ENCODE measurements around the gene MRPL34.

The MRPL34 gene

GRCh38 chr19:17314007-17314593, 8.4 kb downstream of the MRPL34 start:
- Mint-ChIP-seq H3K4me1 (peaks cover 37% of the 10 kb centered on the region), H3K9me3 (no peaks in the 10 kb centered on the region), H3K36me3 (peaks cover 58% of the 10 kb centered on the region), H3K27ac (no peak overlapping the region), H3K27me3 (no peaks in the 10 kb centered on the region), H3K4me3 (no peak overlapping the region)
- ATAC-seq: no peak

GRCh38 chr19:17318966-17319365, 13.3 kb downstream of the MRPL34 start:
- no peak overlapping the region for H3K27ac Mint-ChIP-seq
- H3K27me3 Mint-ChIP-seq: peaks cover 8% of the 10 kb centered on the region
- peaks cover 7% of the 10 kb centered on the region for H3K4me1 Mint-ChIP-seq
- ATAC-seq: no peak
- peaks cover 69% of the 10 kb centered on the region for H3K36me3 Mint-ChIP-seq
- H3K4me3 Mint-ChIP-seq: no peak overlapping the region
- H3K9me3 Mint-ChIP-seq: no peaks in the 10 kb centered on the region

GRCh38 chr19:17319473-17320238, 14.0 kb downstream of the MRPL34 start:
- Mint-ChIP-seq H3K9me3 (no peaks in the 10 kb centered on the region), H3K27ac (no peak overlapping the region), H3K4me1 (peaks cover 7% of the 10 kb centered on the region), H3K4me3 (no peak overlapping the region), H3K36me3 (peaks cover 64% of the 10 kb centered on the region), H3K27me3 (peaks cover 8% of the 10 kb centered on the region)
- no peak for ATAC-seq

GRCh38 chr19:17320435-17320834, 14.8 kb downstream of the MRPL34 start:
- Mint-ChIP-seq H3K36me3 (peaks cover 63% of the 10 kb centered on the region), H3K9me3 (no peaks in the 10 kb centered on the region), H3K27me3 (peaks cover 8% of the 10 kb centered on the region), H3K4me1 (peaks cover 7% of the 10 kb centered on the region), H3K4me3 (no peak overlapping the region), H3K27ac (no peak overlapping the region)
- no peak for ATAC-seq

GRCh38 chr19:17321655-17322489, 16.2 kb downstream of the MRPL34 start:
- Mint-ChIP-seq H3K27me3 (peaks cover 8% of the 10 kb centered on the region), H3K4me1 (no peaks in the 10 kb centered on the region), H3K36me3 (peaks cover 48% of the 10 kb centered on the region), H3K27ac (no peak overlapping the region), H3K9me3 (no peaks in the 10 kb centered on the region), H3K4me3 (no peak overlapping the region)
- no peak for ATAC-seq

GRCh38 chr19:17322854-17323253, 17.2 kb downstream of the MRPL34 start:
- peaks cover 8% of the 10 kb centered on the region for H3K27me3 Mint-ChIP-seq
- no peaks in the 10 kb centered on the region for H3K9me3 Mint-ChIP-seq
- H3K36me3 Mint-ChIP-seq: peaks cover 39% of the 10 kb centered on the region
- no peak for ATAC-seq
- no peak overlapping the region for H3K27ac Mint-ChIP-seq
- no peaks in the 10 kb centered on the region for H3K4me1 Mint-ChIP-seq
- no peak overlapping the region for H3K4me3 Mint-ChIP-seq

GRCh38 chr19:17323300-17323963, 17.8 kb downstream of the MRPL34 start:
- peaks cover 8% of the 10 kb centered on the region for H3K27me3 Mint-ChIP-seq
- no peak overlapping the region for H3K4me3 Mint-ChIP-seq

GRCh38 chr19:17323964-17324332, 18.3 kb downstream of the MRPL34 start:
- Mint-ChIP-seq H3K9me3 (no peaks in the 10 kb centered on the region), H3K4me1 (no peaks in the 10 kb centered on the region), H3K4me3 (no peak overlapping the region), H3K36me3 (peaks cover 34% of the 10 kb centered on the region), H3K27ac (no peak overlapping the region), H3K27me3 (peaks cover 8% of the 10 kb centered on the region)
- no peak for ATAC-seq

More at GRCh38 chr19:17323300-17323963, 17.8 kb downstream of the MRPL34 start:
- Mint-ChIP-seq H3K4me1 (no peaks in the 10 kb centered on the region), H3K27ac (no peak overlapping the region), H3K36me3 (peaks cover 35% of the 10 kb centered on the region), H3K9me3 (no peaks in the 10 kb centered on the region)
- peak; percentile 45 for ATAC-seq

GRCh38 chr19:17324357-17325114, 18.9 kb downstream of the MRPL34 start:
- H3K4me1 Mint-ChIP-seq: no peaks in the 10 kb centered on the region
- H3K27me3 Mint-ChIP-seq: peaks cover 8% of the 10 kb centered on the region
- ATAC-seq: no peak
- H3K9me3 Mint-ChIP-seq: no peaks in the 10 kb centered on the region
- H3K4me3 Mint-ChIP-seq: no peak overlapping the region
- no peak overlapping the region for H3K27ac Mint-ChIP-seq
- H3K36me3 Mint-ChIP-seq: peaks cover 29% of the 10 kb centered on the region

GRCh38 chr19:17325133-17325532, 19.5 kb downstream of the MRPL34 start:
- no peak for ATAC-seq
- Mint-ChIP-seq H3K27me3 (peaks cover 14% of the 10 kb centered on the region), H3K27ac (no peak overlapping the region)

GRCh38 chr19:17325881-17326594, 20.4 kb downstream of the MRPL34 start:
- H3K4me1 Mint-ChIP-seq: peaks cover 11% of the 10 kb centered on the region
- H3K27ac Mint-ChIP-seq: no peak overlapping the region
- H3K4me3 Mint-ChIP-seq: no peak overlapping the region
- peaks cover 23% of the 10 kb centered on the region for H3K27me3 Mint-ChIP-seq
- ATAC-seq: no peak
- peaks cover 13% of the 10 kb centered on the region for H3K36me3 Mint-ChIP-seq
- no peaks in the 10 kb centered on the region for H3K9me3 Mint-ChIP-seq

More at GRCh38 chr19:17325133-17325532, 19.5 kb downstream of the MRPL34 start:
- Mint-ChIP-seq H3K9me3 (no peaks in the 10 kb centered on the region), H3K4me3 (no peak overlapping the region), H3K4me1 (peaks cover 5% of the 10 kb centered on the region), H3K36me3 (peaks cover 23% of the 10 kb centered on the region)

- H3K36me3 Mint-ChIP-seq: peaks cover 10% of the 10 kb centered on the region
- H3K9me3 Mint-ChIP-seq: no peaks in the 10 kb centered on the region
- H3K4me3 Mint-ChIP-seq: no peak overlapping the region
- peaks cover 11% of the 10 kb centered on the region for H3K4me1 Mint-ChIP-seq
- no peak overlapping the region for H3K27ac Mint-ChIP-seq
- no peak for ATAC-seq
- H3K27me3 Mint-ChIP-seq: peaks cover 27% of the 10 kb centered on the region
Observed at GRCh38 chr19:17326595-17326966, 20.9 kb downstream of the MRPL34 start.

- Mint-ChIP-seq H3K36me3 (peaks cover 8% of the 10 kb centered on the region), H3K27ac (no peak overlapping the region), H3K27me3 (peaks cover 27% of the 10 kb centered on the region), H3K4me3 (no peak overlapping the region), H3K9me3 (no peaks in the 10 kb centered on the region), H3K4me1 (peaks cover 11% of the 10 kb centered on the region)
- ATAC-seq: no peak
Observed at GRCh38 chr19:17327068-17327653, 21.5 kb downstream of the MRPL34 start.
